GM12875 (cell line): ENCODE measurements around the gene FAM156B.
"Not testable (repeated sequence)": the region's sequence is repeated elsewhere in the genome, so short reads cannot be mapped to it uniquely, and the experiment has no call there.

Experiments used
- H3K4me3 ChIP-seq: one replicate; pipeline ENCODE4 v1.5.1; 2011; ENCODE audit warnings: low read depth, low read length, control low read depth
- CTCF ChIP-seq: IDR thresholded peaks from 2 replicates; pipeline ENCODE4 v1.5.1; 2011; ENCODE audit warnings: low read depth, mild to moderate bottlenecking, control low read depth, inconsistent platforms, low read length, moderate library complexity, borderline replicate concordance; ENCODE audit not compliant: insufficient read depth

FAM156B gene

GRCh38 chrX:52896855-52897709 is at the start of gene FAM156B:
Gene FAM156B, plus strand, starts transcription at chrX:52897330. Its CDS starts 9,896 bp downstream, at chrX:52907226.
- H3K4me3 ChIP-seq, result not testable (repeated sequence)

- TF ChIP-seq CTCF, result no peak
- no peak overlapping the region for H3K4me3 ChIP-seq
Measured at GRCh38 chrX:52852110-52852860, 44.8 kb upstream of the FAM156B start.

GRCh38 chrX:52856991-52857525 is 40.1 kb upstream of the FAM156B start:
- not testable (repeated sequence) for H3K4me3 ChIP-seq

- no peak for TF ChIP-seq CTCF
- no peak overlapping the region for H3K4me3 ChIP-seq
Measured at GRCh38 chrX:52865343-52865998, 31.7 kb upstream of the FAM156B start.

- no peak within 1 kb of the TSS for H3K4me3 ChIP-seq
- TF ChIP-seq CTCF, result no peak
Measured at GRCh38 chrX:52867610-52868348, 29.4 kb upstream of the FAM156B start, which contains the start of gene XAGE3. Gene XAGE3, minus strand, starts transcription at chrX:52868083. Its CDS starts 950 bp downstream, at chrX:52867133.

GRCh38 chrX:52870046-52870445 is 27.1 kb upstream of the FAM156B start:
- H3K4me3 ChIP-seq, result no peak overlapping the region
- no peak for TF ChIP-seq CTCF

GRCh38 chrX:52873825-52874224 is 23.3 kb upstream of the FAM156B start:
- not testable (repeated sequence) for H3K4me3 ChIP-seq

- TF ChIP-seq CTCF, result no peak
- H3K4me3 ChIP-seq, result no peak overlapping the region
Measured at GRCh38 chrX:52874661-52875060, 22.5 kb upstream of the FAM156B start.

- not testable (repeated sequence) for H3K4me3 ChIP-seq
Measured at GRCh38 chrX:52875436-52875835, 21.7 kb upstream of the FAM156B start.

GRCh38 chrX:52876386-52876785 is 20.7 kb upstream of the FAM156B start:
- not testable (repeated sequence) for H3K4me3 ChIP-seq

- not testable (repeated sequence) for H3K4me3 ChIP-seq
Measured at GRCh38 chrX:52887459-52887858, 9.7 kb upstream of the FAM156B start.

- not testable (repeated sequence) for H3K4me3 ChIP-seq
Measured at GRCh38 chrX:52888090-52888489, 9.0 kb upstream of the FAM156B start.

- not testable (repeated sequence) for H3K4me3 ChIP-seq
Measured at GRCh38 chrX:52896438-52896837, 692 bp upstream of the FAM156B start.
